ENCODE measurements around the gene NCLN.

DNA sequence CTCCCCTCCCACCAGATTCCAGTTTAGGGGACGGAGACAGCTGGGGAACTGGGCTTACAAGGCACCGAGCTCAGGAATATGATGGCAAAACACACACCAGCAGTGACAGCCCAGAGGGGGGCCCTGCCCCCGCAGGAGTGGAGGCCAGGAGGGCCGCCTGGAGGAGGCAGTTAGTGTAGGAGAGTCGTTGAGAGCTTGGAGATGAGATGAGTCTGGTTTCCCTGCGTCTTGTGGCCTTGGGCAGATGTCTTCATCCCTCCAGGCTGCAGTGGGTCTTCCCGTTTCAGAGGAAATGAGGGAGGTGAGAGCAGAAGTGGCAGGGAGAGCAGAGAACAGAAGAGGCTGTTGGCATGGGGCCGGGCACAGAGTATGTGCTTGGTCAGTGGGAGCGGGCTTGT is 43.6 kb downstream of the NCLN start:
- TF ChIP-seq, protein P1, sequence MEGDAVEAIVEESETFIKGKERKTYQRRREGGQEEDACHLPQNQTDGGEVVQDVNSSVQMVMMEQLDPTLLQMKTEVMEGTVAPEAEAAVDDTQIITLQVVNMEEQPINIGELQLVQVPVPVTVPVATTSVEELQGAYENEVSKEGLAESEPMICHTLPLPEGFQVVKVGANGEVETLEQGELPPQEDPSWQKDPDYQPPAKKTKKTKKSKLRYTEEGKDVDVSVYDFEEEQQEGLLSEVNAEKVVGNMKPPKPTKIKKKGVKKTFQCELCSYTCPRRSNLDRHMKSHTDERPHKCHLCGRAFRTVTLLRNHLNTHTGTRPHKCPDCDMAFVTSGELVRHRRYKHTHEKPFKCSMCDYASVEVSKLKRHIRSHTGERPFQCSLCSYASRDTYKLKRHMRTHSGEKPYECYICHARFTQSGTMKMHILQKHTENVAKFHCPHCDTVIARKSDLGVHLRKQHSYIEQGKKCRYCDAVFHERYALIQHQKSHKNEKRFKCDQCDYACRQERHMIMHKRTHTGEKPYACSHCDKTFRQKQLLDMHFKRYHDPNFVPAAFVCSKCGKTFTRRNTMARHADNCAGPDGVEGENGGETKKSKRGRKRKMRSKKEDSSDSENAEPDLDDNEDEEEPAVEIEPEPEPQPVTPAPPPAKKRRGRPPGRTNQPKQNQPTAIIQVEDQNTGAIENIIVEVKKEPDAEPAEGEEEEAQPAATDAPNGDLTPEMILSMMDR (conservative IDR thresholded peaks at IDR 0.05), result no peak
- no peak for TF ChIP-seq ZFX (IDR thresholded peaks at IDR 0.05)

All from C4-2B (cell line).